Transverse colon (tissue), 4 donors: ENCODE data around the gene GALM. TPM values are rescaled to one million over a fixed set of nuclear protein-coding genes. Genes with fewer than 3 reads are reported as not detected.

Experiments used
- DNase-seq: peaks from one replicate; pipeline ENCODE4 v3.0.0-alpha.2; 2019
- H3K27ac ChIP-seq, 4 donors: fragments of 200-600 bp; sonication (generic); 2 replicates each; pipeline ENCODE4 v1.5.1; 2016 to 2018; ENCODE audit warnings: inconsistent platforms in 4 of 4
- H3K27me3 ChIP-seq: fragments of 200-600 bp; sonication (generic); 2 replicates; pipeline ENCODE4 v1.5.1; 2017; ENCODE audit warnings: inconsistent platforms
- H3K36me3 ChIP-seq, 4 donors: fragments of 200-600 bp; sonication (generic); 2 replicates each; pipeline ENCODE4 v1.5.1; 2017 to 2019; ENCODE audit warnings: inconsistent platforms in 4 of 4
- H3K4me1 ChIP-seq, 4 donors: fragments of 200-600 bp; sonication (generic); 2 replicates each; pipeline ENCODE4 v1.5.1; 2017 to 2020; ENCODE audit warnings: inconsistent platforms in 4 of 4
- H3K4me3 ChIP-seq, 4 donors: fragments of 200-600 bp; sonication (generic); 1 replicate in 1 of 4; 2 replicates in 3 of 4; pipeline versions ENCODE4 v1.5.1 to v1.6.1; 2017 to 2019; ENCODE audit warnings: inconsistent platforms in 4 of 4
- H3K9me3 ChIP-seq, 2 donors: fragments of 200-600 bp; sonication (generic); 2 replicates each; pipeline ENCODE4 v1.5.1; 2017 to 2019; ENCODE audit warnings: inconsistent platforms in 2 of 2
- CTCF ChIP-seq, 5 experiments: fragments of 200-600 bp in 3 of 5; fragments of 450-650 bp in 2 of 5; sonication (generic) in 3 of 5; IDR thresholded peaks; 1 replicate in 2 of 5; 2 replicates in 3 of 5; pipeline ENCODE4 v1.5.1; 2016 to 2017; ENCODE audit warnings: antibody characterized with exemption in 5 of 5, inconsistent platforms in 3 of 5, mild to moderate bottlenecking in 2 of 5, moderate library complexity in 1 of 5
- EP300 ChIP-seq: sonication (generic); formaldehyde crosslinking; IDR thresholded peaks from one replicate; pipeline ENCODE4 v1.6.1; 2017; ENCODE audit warnings: antibody characterized with exemption, low read depth
- POLR2A ChIP-seq: fragments of 450-650 bp; IDR thresholded peaks from one replicate; pipeline ENCODE4 v1.6.1; 2016; ENCODE audit warnings: antibody characterized with exemption, mild to moderate bottlenecking, moderate library complexity
- POLR2AphosphoS5 ChIP-seq, 3 donors: sonication (generic); formaldehyde crosslinking; IDR thresholded peaks; one replicate each; pipeline ENCODE4 v1.6.1; 2016; ENCODE audit warnings: antibody characterized with exemption in 3 of 3
- WGBS, 2 donors: methylation state at CpG; one replicate each; pipeline ENCODE4 v1.1.5; 2018; ENCODE audit warnings: low coverage in 1 of 2; 5-methylcytosine and 5-hydroxymethylcytosine counted together
- in situ Hi-C, 4 donors: fragments of 200-750 bp; cut with MboI; loops; one replicate each; pipeline versions ENCODE4 v1.15.0 to v1.15.1; 2017; ENCODE audit warnings: low sequenced_read_pairs in 3 of 4, low pct_ligation_motif_present in 1 of 4, low pct_unique_long_range_greater_than_20kb in 1 of 4
- intact Hi-C: fragments of 100-400 bp; cut with DNase I; formaldehyde crosslinking; loops from one replicate; pipeline ENCODE4 v1.15.1; 2023; ENCODE audit warnings: low total_unique reads
- total RNA-seq, 4 donors: library from RNA; depleted of rRNA; stranded (reverse); fragments of >200 nt; gene quantifications; one replicate each; pipeline ENCODE4 v1.1.0, GENCODE V29; 2016

GALM gene
- total RNA-seq, 4 donors from 2014 or later: 35.5 to 80.6 (median 70.9) TPM

GRCh38 chr2:38621018-38621417, 44.9 kb upstream of the GALM start:
- Histone ChIP-seq H3K27ac (no peak overlapping the region), H3K27me3 (no peaks in the 10 kb centered on the region), H3K36me3 (no peaks in the 10 kb centered on the region), H3K9me3 (no peaks in the 10 kb centered on the region), H3K4me1 (peaks cover 0 to 15% (median 6%) of the 10 kb centered on the region in 4 donors), H3K4me3 (no peak overlapping the region)
- intact Hi-C loops: no loop called here
- in situ Hi-C loops: no loop called here
- no peak for DNase-seq
- no peak for TF ChIP-seq EP300
- no peak for TF ChIP-seq POLR2A
- TF ChIP-seq CTCF (IDR thresholded peaks at IDR 0.05): no peak
- TF ChIP-seq POLR2AphosphoS5 (IDR thresholded peaks at IDR 0.05): no peak

- WGBS, 2 donors: 75 to 79% methylated on average over 3 of the region's 3 CpGs
- no peaks in the 10 kb centered on the region for H3K27me3 ChIP-seq
- intact Hi-C loops: no loop called here
- H3K36me3 ChIP-seq: no peaks in the 10 kb centered on the region
- in situ Hi-C loops: no loop called here
- peaks cover 0 to 15% (median 6%) of the 10 kb centered on the region in 4 donors for H3K4me1 ChIP-seq
- no peaks in the 10 kb centered on the region for H3K9me3 ChIP-seq
- no peak for TF ChIP-seq POLR2A
- TF ChIP-seq EP300: no peak
- no peak for TF ChIP-seq CTCF (IDR thresholded peaks at IDR 0.05)
- TF ChIP-seq POLR2AphosphoS5 (IDR thresholded peaks at IDR 0.05): no peak
- no peak overlapping the region for H3K4me3 ChIP-seq
- H3K27ac ChIP-seq: no peak overlapping the region
- no peak for DNase-seq
Observed at GRCh38 chr2:38622210-38622609, 43.7 kb upstream of the GALM start.

GRCh38 chr2:38626326-38627035, 39.4 kb upstream of the GALM start:
- H3K4me3 ChIP-seq: no peak overlapping the region
- no peaks in the 10 kb centered on the region for H3K36me3 ChIP-seq
- H3K27me3 ChIP-seq: no peaks in the 10 kb centered on the region
- no peaks in the 10 kb centered on the region for H3K4me1 ChIP-seq
- H3K27ac ChIP-seq: no peak overlapping the region
- intact Hi-C loops: no loop called here
- TF ChIP-seq POLR2AphosphoS5 (IDR thresholded peaks at IDR 0.05) (no peak), POLR2A (no peak), CTCF (IDR thresholded peaks at IDR 0.05) (no peak), EP300 (no peak)
- no peak for DNase-seq
- H3K9me3 ChIP-seq: no peaks in the 10 kb centered on the region
- in situ Hi-C loops: no loop called here
- 77 to 80% methylated on average over 7 of the region's 7 CpGs for WGBS, 2 donors

- Histone ChIP-seq H3K36me3 (no peaks in the 10 kb centered on the region), H3K4me1 (no peaks in the 10 kb centered on the region), H3K9me3 (no peaks in the 10 kb centered on the region), H3K27ac (no peak overlapping the region), H3K4me3 (no peak overlapping the region), H3K27me3 (no peaks in the 10 kb centered on the region)
- in situ Hi-C loops: no loop called here
- intact Hi-C loops: no loop called here
- no peak for DNase-seq
- 38 to 68% methylated on average over 4 of the region's 4 CpGs for WGBS, 2 donors
- no peak for TF ChIP-seq CTCF (IDR thresholded peaks at IDR 0.05)
- TF ChIP-seq POLR2A: no peak
- TF ChIP-seq EP300: no peak
- no peak for TF ChIP-seq POLR2AphosphoS5 (IDR thresholded peaks at IDR 0.05)
Observed at GRCh38 chr2:38627391-38627790, 38.5 kb upstream of the GALM start.
